SK-N-SH (cell line): ENCODE data around the gene ARHGAP31. TPM values are rescaled to one million over a fixed set of nuclear protein-coding genes. Genes with fewer than 3 reads are reported as not detected.

Experiments used
- CTCF ChIA-PET: fragments of 300-600, 350-600 bp; formaldehyde crosslinking; extraction: SDS; loops from one replicate; lab custom pipeline; 2021; lab: Yijun Ruan, JAX
- POLR2A ChIA-PET: fragments of 350-600 bp; sonication (Branson Sonifier 250); formaldehyde crosslinking; extraction: SDS; loops from one replicate; lab custom pipeline; 2020; ENCODE audit warnings: antibody characterized with exemption, inconsistent platforms; lab: Yijun Ruan, JAX
- DNase-seq: peaks from one replicate; pipeline ENCODE4 v3.0.0; 2012
- H2AFZ ChIP-seq: fragments of 200-600 bp; sonication (generic); 2 replicates; pipeline ENCODE4 v1.8.1; 2016; ENCODE audit warnings: antibody characterized with exemption, mild to moderate bottlenecking, low read depth
- H3F3A ChIP-seq: fragments of 200-600 bp; sonication (generic); replicated peaks from 2 replicates; pipeline ENCODE3; 2016; ENCODE audit warnings: antibody characterized with exemption, mild to moderate bottlenecking; ENCODE audit not compliant: insufficient read depth
- H3K27ac ChIP-seq, 2 experiments: fragments of 200-500 bp in 1 of 2; fragments of 200-600 bp in 1 of 2; sonication (Bioruptor generic) in 1 of 2; sonication (generic), shearing (Covaris generic) in 1 of 2; 2 replicates each; pipeline versions ENCODE4 v1.5.1 to v1.6.1; 2014 to 2016; ENCODE audit warnings: low read depth in 2 of 2, inconsistent platforms in 1 of 2, low read length in 1 of 2, mild to moderate bottlenecking in 1 of 2, mixed read lengths in 1 of 2
- H3K27me3 ChIP-seq: fragments of 200-600 bp; sonication (generic), shearing (Covaris generic); 2 replicates; pipeline ENCODE4 v1.6.1; 2016; ENCODE audit warnings: mixed run types; ENCODE audit not compliant: insufficient read depth
- H3K36me3 ChIP-seq, 2 experiments: fragments of 200-500 bp in 1 of 2; fragments of 200-600 bp in 1 of 2; sonication (Bioruptor generic) in 1 of 2; sonication (generic) in 1 of 2; replicated peaks in 1 of 2; 2 replicates each; pipeline versions ENCODE3 to v1.5.1; 2014 to 2016; ENCODE audit warnings: low read length in 1 of 2, mild to moderate bottlenecking in 1 of 2; ENCODE audit not compliant: insufficient read depth in 2 of 2, control insufficient read depth in 1 of 2
- H3K4me1 ChIP-seq, 2 experiments: fragments of 200-500 bp in 1 of 2; fragments of 200-600 bp in 1 of 2; sonication (Bioruptor generic) in 1 of 2; sonication (generic), shearing (Covaris generic) in 1 of 2; 2 replicates each; pipeline versions ENCODE4 v1.5.1 to v1.6.1; 2014 to 2016; ENCODE audit warnings: low read depth in 1 of 2, low read length in 1 of 2, mixed run types in 1 of 2; ENCODE audit not compliant: insufficient read depth in 2 of 2, control insufficient read depth in 1 of 2
- H3K4me2 ChIP-seq: fragments of 200-600 bp; sonication (generic), shearing (Covaris generic); 2 replicates; pipeline ENCODE4 v1.6.1; 2017; ENCODE audit warnings: mixed run types
- H3K4me3 ChIP-seq, 2 experiments: fragments of 200-500 bp in 1 of 2; fragments of 200-600 bp in 1 of 2; sonication (Bioruptor generic) in 1 of 2; sonication (generic), shearing (Covaris generic) in 1 of 2; 2 replicates each; pipeline versions ENCODE4 v1.5.1 to v1.8.1; 2014 to 2016; ENCODE audit warnings: low read depth in 2 of 2, inconsistent platforms in 1 of 2, low read length in 1 of 2, mild to moderate bottlenecking in 1 of 2, mixed read lengths in 1 of 2, moderate library complexity in 1 of 2
- H3K79me2 ChIP-seq: fragments of 200-600 bp; sonication (generic); 2 replicates; pipeline ENCODE4 v1.8.1; 2017; ENCODE audit warnings: mild to moderate bottlenecking; ENCODE audit not compliant: insufficient read depth
- H3K9ac ChIP-seq: fragments of 200-600 bp; sonication (generic); 2 replicates; pipeline ENCODE4 v1.6.1; 2017; ENCODE audit warnings: mixed run types
- H3K9me2 ChIP-seq: fragments of 200-600 bp; sonication (generic); 2 replicates; pipeline ENCODE4 v1.6.1; 2017; ENCODE audit warnings: mixed run types
- H3K9me3 ChIP-seq: fragments of 200-600 bp; sonication (generic); 2 replicates; pipeline ENCODE4 v1.6.1; 2017; ENCODE audit warnings: mixed run types, mild to moderate bottlenecking, moderate library complexity
- H4K20me1 ChIP-seq: fragments of 200-600 bp; sonication (generic); 2 replicates; pipeline ENCODE4 v1.6.1; 2017; ENCODE audit warnings: mild to moderate bottlenecking, mixed run types; ENCODE audit not compliant: insufficient read depth
- EP300 ChIP-seq, 2 experiments: IDR thresholded peaks; 2 replicates each; pipeline versions ENCODE4 v1.4.0 to v1.6.1; 2012; ENCODE audit warnings: borderline replicate concordance in 1 of 2, low read depth in 1 of 2, low read length in 1 of 2
- EZH2phosphoT487 ChIP-seq: fragments of 200-600 bp; sonication (generic); IDR thresholded peaks from 2 replicates; pipeline ENCODE4 v1.6.1; 2017; ENCODE audit warnings: low read depth, mixed run types, mild to moderate bottlenecking, antibody characterized with exemption, moderate library complexity, borderline replicate concordance
- FOSL2 ChIP-seq: IDR thresholded peaks from 2 replicates; pipeline ENCODE4 v1.4.0; 2012; ENCODE audit warnings: low read depth, mild to moderate bottlenecking, moderate library complexity, borderline replicate concordance
- FOXJ3 ChIP-seq: sonication (generic); formaldehyde crosslinking; IDR thresholded peaks from 2 replicates; pipeline ENCODE4 v1.5.1; 2020; ENCODE audit warnings: mild to moderate bottlenecking, missing genetic modification reagents
- GATA2 ChIP-seq: sonication (generic); formaldehyde crosslinking; IDR thresholded peaks from 2 replicates; pipeline ENCODE4 v1.5.0; 2020; ENCODE audit warnings: mild to moderate bottlenecking, missing genetic modification reagents
- JUND ChIP-seq: IDR thresholded peaks from 2 replicates; pipeline ENCODE4 v1.4.0; 2012
- NRF1 ChIP-seq: IDR thresholded peaks from 2 replicates; pipeline ENCODE4 v1.6.1; 2012; ENCODE audit warnings: low read depth, mild to moderate bottlenecking, low read length
- POLR2AphosphoS5 ChIP-seq: IDR thresholded peaks from 2 replicates; pipeline ENCODE4 v1.6.1; 2012; ENCODE audit warnings: low read depth, low read length
- RFX5 ChIP-seq: IDR thresholded peaks from 2 replicates; pipeline ENCODE4 v1.6.1; 2012; ENCODE audit warnings: mild to moderate bottlenecking, improper control_type of control experiment, low read length
- TCF12 ChIP-seq: IDR thresholded peaks from 2 replicates; pipeline ENCODE4 v1.4.0; 2012
- USF1 ChIP-seq: IDR thresholded peaks from 2 replicates; pipeline ENCODE4 v1.4.0; 2012; ENCODE audit warnings: low read depth, borderline replicate concordance
- YY1 ChIP-seq: IDR thresholded peaks from 2 replicates; pipeline ENCODE4 v1.4.0; 2012; ENCODE audit warnings: low read depth, mild to moderate bottlenecking
- WGBS: methylation state at CpG from one replicate; pipeline ENCODE4 v1.1.6; 2017; ENCODE audit warnings: low lambda C conversion rate; 5-methylcytosine and 5-hydroxymethylcytosine counted together
- polyA plus RNA-seq, 3 experiments: library from polyadenylated mRNA; depleted of rRNA; stranded (reverse); fragments of >200 nt; gene quantifications; 2 replicates each; pipeline ENCODE4 v1.2.3, GENCODE V29; 2012
- TF ChIP-seq, protein P1 (sequence below): IDR thresholded peaks from 2 replicates; pipeline ENCODE4 v1.4.0; 2012; ENCODE audit warnings: low read depth

The ARHGAP31 gene
- polyA plus RNA-seq, 1 of the 3 experiments (the other 2 are of a cell fraction) = 4.4 TPM

DNA sequence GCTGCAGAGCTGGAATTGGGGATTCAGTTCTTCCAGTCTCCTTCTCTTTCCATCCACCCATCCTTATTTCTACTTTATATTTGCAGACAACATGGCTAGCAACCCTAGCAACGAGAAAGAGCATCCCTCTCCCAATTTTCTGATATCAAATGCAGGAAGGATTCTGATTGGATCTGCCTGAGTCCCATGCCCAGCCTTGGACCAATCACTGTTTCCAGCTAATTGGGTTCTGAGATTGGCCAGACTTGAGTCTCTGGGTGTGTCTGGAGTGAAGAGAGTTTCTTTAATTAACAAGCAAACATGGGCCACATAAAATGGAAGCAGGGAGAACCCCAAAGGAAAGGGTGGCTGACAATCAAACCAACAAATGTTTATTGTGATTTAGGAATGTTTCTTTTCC lies 108.6 kb downstream of the ARHGAP31 start:
- Histone ChIP-seq H3K4me3 (no peak overlapping the region), H3K79me2 (no peaks in the 10 kb centered on the region), H3K4me1 (no peaks in the 10 kb centered on the region), H3K27me3 (no peaks in the 10 kb centered on the region), H3K9me2 (no peaks in the 10 kb centered on the region), H3F3A (no peaks in the 10 kb centered on the region), H3K9me3 (no peaks in the 10 kb centered on the region), H3K36me3 (peaks cover 38 to 52% of the 10 kb centered on the region in 2 experiments), H4K20me1 (no peaks in the 10 kb centered on the region), H3K9ac (no peak overlapping the region), H2AFZ (no peak overlapping the region), H3K27ac (no peak overlapping the region), H3K4me2 (no peak overlapping the region)
- WGBS = 80% methylated on average over 1 of the region's 1 CpG
- TF ChIP-seq FOXJ3 (no peak), EZH2phosphoT487 (no peak), FOSL2 (no peak), POLR2AphosphoS5 (no peak)
- DNase-seq = no peak
- POLR2A ChIA-PET = no interaction called here
- CTCF ChIA-PET = no interaction called here

GRCh38 chr3:119403201-119403600 lies 109.0 kb downstream of the ARHGAP31 start:
- H3K27me3 ChIP-seq = no peaks in the 10 kb centered on the region
- no peak overlapping the region for H3K9ac ChIP-seq
- WGBS = 92% methylated on average over 1 of the region's 1 CpG
- H3K79me2 ChIP-seq = no peaks in the 10 kb centered on the region
- no peaks in the 10 kb centered on the region for H3F3A ChIP-seq
- no peaks in the 10 kb centered on the region for H3K4me1 ChIP-seq
- H3K27ac ChIP-seq = no peak overlapping the region; a peak in 1 of 4 replicates
- no peak overlapping the region for H2AFZ ChIP-seq
- CTCF ChIA-PET = no interaction called here
- no peaks in the 10 kb centered on the region for H3K9me3 ChIP-seq
- H3K36me3 ChIP-seq = peaks cover 38 to 52% of the 10 kb centered on the region in 2 experiments
- no peak overlapping the region for H3K4me2 ChIP-seq
- no peak for DNase-seq
- H4K20me1 ChIP-seq = no peaks in the 10 kb centered on the region
- no peak for TF ChIP-seq NRF1
- no peak for TF ChIP-seq EP300 (IDR thresholded peaks at IDR 0.05; ENCODE audit: borderline replicate concordance in 1 of 2, low read depth in 1 of 2, low read length in 1 of 2)
- no peak for TF ChIP-seq GATA2
- TF ChIP-seq TCF12 = no peak
- TF ChIP-seq USF1 = no peak
- TF ChIP-seq YY1 = no peak
- TF ChIP-seq, all 33 proteins: peak for 0
- POLR2A ChIA-PET = no interaction called here
- Histone ChIP-seq H3K4me3 (no peak overlapping the region), H3K9me2 (no peaks in the 10 kb centered on the region)

- Histone ChIP-seq H3K4me3 (no peak overlapping the region), H3F3A (no peaks in the 10 kb centered on the region), H3K79me2 (no peaks in the 10 kb centered on the region), H3K9ac (no peak overlapping the region), H3K9me3 (no peaks in the 10 kb centered on the region), H2AFZ (no peak overlapping the region), H3K27me3 (no peaks in the 10 kb centered on the region), H3K9me2 (no peaks in the 10 kb centered on the region), H3K27ac (no peak overlapping the region), H3K4me1 (no peaks in the 10 kb centered on the region), H3K4me2 (no peak overlapping the region), H3K36me3 (peaks cover 36 to 41% of the 10 kb centered on the region in 2 experiments), H4K20me1 (no peaks in the 10 kb centered on the region)
- ChIA-PET CTCF (no interaction called here), POLR2A (no interaction called here)
- DNase-seq = no peak
- TF ChIP-seq YY1 = no peak
- no peak for TF ChIP-seq USF1
- no peak for TF ChIP-seq EZH2phosphoT487
- TF ChIP-seq, protein P1, sequence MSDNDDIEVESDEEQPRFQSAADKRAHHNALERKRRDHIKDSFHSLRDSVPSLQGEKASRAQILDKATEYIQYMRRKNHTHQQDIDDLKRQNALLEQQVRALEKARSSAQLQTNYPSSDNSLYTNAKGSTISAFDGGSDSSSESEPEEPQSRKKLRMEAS = no peak
- no peak for TF ChIP-seq FOXJ3
- no peak for TF ChIP-seq POLR2AphosphoS5
- TF ChIP-seq RFX5 = no peak
- TF ChIP-seq JUND = no peak
- WGBS = 81% methylated on average over 2 of the region's 2 CpGs
Measured at GRCh38 chr3:119405315-119405714, 111.1 kb downstream of the ARHGAP31 start.
